HTR-8/SVneo (cell line): ENCODE results near the gene TMEM163.
"Not testable (repeated sequence)": the region's sequence is repeated elsewhere in the genome, so short reads cannot be mapped to it uniquely, and the experiment has no call there.

Experiments used
- DNase-seq: peaks from one replicate; pipeline ENCODE4 v3.0.0; 2011; ENCODE audit warnings: low spot score, mixed read lengths; ENCODE audit not compliant: insufficient read length
- FAIRE-seq: peaks from 2 replicates; lab custom pipeline; 2011; peaks lifted over from hg19 to GRCh38; lab: Jason Lieb, UNC

TMEM163 gene

GRCh38 chr2:134667541-134667940 lies 51.3 kb downstream of the TMEM163 start:
- FAIRE-seq: no peak
- DNase-seq: no peak

GRCh38 chr2:134667081-134667480 lies 51.7 kb downstream of the TMEM163 start:
- no peak for DNase-seq
- no peak for FAIRE-seq

- FAIRE-seq: no peak
- DNase-seq: no peak
Observed at GRCh38 chr2:134665727-134666506, 52.9 kb downstream of the TMEM163 start.

- no peak for FAIRE-seq
Observed at GRCh38 chr2:134663451-134664450, 55.0 kb downstream of the TMEM163 start.

GRCh38 chr2:134662751-134663150 lies 56.0 kb downstream of the TMEM163 start:
- FAIRE-seq: no peak
- DNase-seq: no peak

More at GRCh38 chr2:134663451-134664450, 55.0 kb downstream of the TMEM163 start:
- no peak for DNase-seq

GRCh38 chr2:134660626-134661402 lies 58.0 kb downstream of the TMEM163 start:
- FAIRE-seq (no peak), DNase-seq (no peak)

GRCh38 chr2:134659724-134660123 lies 59.1 kb downstream of the TMEM163 start:
- DNase-seq (no peak), FAIRE-seq (no peak)

GRCh38 chr2:134657650-134658250 lies 61.0 kb downstream of the TMEM163 start:
- no peak for DNase-seq
- FAIRE-seq: no peak

GRCh38 chr2:134656391-134656790 lies 62.4 kb downstream of the TMEM163 start:
- not testable (repeated sequence) for FAIRE-seq, DNase-seq

- no peak for DNase-seq
Observed at GRCh38 chr2:134648586-134648985, 70.2 kb downstream of the TMEM163 start.

GRCh38 chr2:134647607-134648256 lies 71.1 kb downstream of the TMEM163 start:
- DNase-seq (no peak), FAIRE-seq (no peak)

More at GRCh38 chr2:134648586-134648985, 70.2 kb downstream of the TMEM163 start:
- no peak for FAIRE-seq

GRCh38 chr2:134642938-134643337 lies 75.9 kb downstream of the TMEM163 start:
- no peak for DNase-seq
- no peak for FAIRE-seq

- DNase-seq: no peak
- FAIRE-seq: no peak
Observed at GRCh38 chr2:134640494-134640893, 78.3 kb downstream of the TMEM163 start.

GRCh38 chr2:134639265-134639664 lies 79.5 kb downstream of the TMEM163 start:
- no peak for DNase-seq
- FAIRE-seq: no peak

GRCh38 chr2:134636714-134637113 lies 82.1 kb downstream of the TMEM163 start:
- FAIRE-seq (no peak), DNase-seq (no peak)

GRCh38 chr2:134634054-134634753 lies 84.6 kb downstream of the TMEM163 start:
- FAIRE-seq: no peak
- DNase-seq: no peak

GRCh38 chr2:134630504-134631159 lies 88.2 kb downstream of the TMEM163 start:
- FAIRE-seq: no peak
- DNase-seq: no peak

GRCh38 chr2:134628453-134628852 lies 90.3 kb downstream of the TMEM163 start:
- FAIRE-seq: no peak
- no peak for DNase-seq
